ENCODE data around the gene URB1. TPM values are rescaled to one million over a fixed set of nuclear protein-coding genes. Genes with fewer than 3 reads are reported as not detected.

URB1 gene
- polyA plus RNA-seq, 2 of the 4 experiments (the other 2 are of a cell fraction), result 8.7 to 10.1 TPM

GRCh38 chr21:32315511-32316281, 77.1 kb downstream of the URB1 start:
- DNase-seq (ENCODE audit: low read depth in 1 of 2, low spot score in 1 of 2) (no peak), ATAC-seq (no peak), FAIRE-seq (no peak)
- POLR2A ChIA-PET, result no interaction called here
- 96% methylated on average over 14 of the region's 14 CpGs for WGBS (ENCODE audit: missing lambda C conversion rate)
- CTCF ChIA-PET, result interaction anchor here (1.0 kb wide), 1 partner anchor 87 kb away, joined by 3 read pairs; no protein-coding TSS in a partner anchor
- no peaks in the 10 kb centered on the region for H3K4me1 ChIP-seq
- H3K9me3 ChIP-seq, result no peaks in the 10 kb centered on the region
- no peak overlapping the region for H3K4me2 ChIP-seq
- no peak overlapping the region for H3K4me3 ChIP-seq
- TF ChIP-seq FOSB (CRISPR knock-in tag; IDR thresholded peaks at IDR 0.05), result no peak
- TF ChIP-seq RAD21 (conservative IDR thresholded peaks at IDR 0.05 in 1 of 2, IDR thresholded peaks at IDR 0.05 in 1 of 2), result no peak
- TF ChIP-seq ZFP36 (IDR thresholded peaks at IDR 0.05; ENCODE audit: borderline replicate concordance, partially characterized antibody), result no peak
- no peak for TF ChIP-seq CHD2 (IDR thresholded peaks at IDR 0.05; ENCODE audit: low read length, partially characterized antibody)
- no peak for TF ChIP-seq ZC3H11A (IDR thresholded peaks at IDR 0.05)
- TF ChIP-seq HES2 (IDR thresholded peaks at IDR 0.05), result no peak
- no peak for TF ChIP-seq CHD4 (IDR thresholded peaks at IDR 0.05; ENCODE audit: borderline replicate concordance)
- no peak for TF ChIP-seq BHLHE40 (IDR thresholded peaks at IDR 0.05; ENCODE audit: low read depth, low read length)
- no peak for TF ChIP-seq PBX3 (IDR thresholded peaks at IDR 0.05)
- no peak for TF ChIP-seq ZNF302 (CRISPR knock-in tag; IDR thresholded peaks at IDR 0.05)
- no peak for TF ChIP-seq JUN (IDR thresholded peaks at IDR 0.05)
- TF ChIP-seq RCOR1 (IDR thresholded peaks at IDR 0.05; ENCODE audit: low read depth, low read length), result no peak
- TF ChIP-seq SMC3 (IDR thresholded peaks at IDR 0.05), result no peak
- no peak for TF ChIP-seq FOXS1 (CRISPR knock-in tag; IDR thresholded peaks at IDR 0.05)
- no peak for TF ChIP-seq JUNB (IDR thresholded peaks at IDR 0.05)
- TF ChIP-seq HOXB5 (CRISPR knock-in tag; IDR thresholded peaks at IDR 0.05), result no peak
- TF ChIP-seq CBX8 (IDR thresholded peaks at IDR 0.05), result no peak
- no peak for TF ChIP-seq KDM5A (IDR thresholded peaks at IDR 0.05)
- no peak overlapping the region for H3K27ac ChIP-seq

- no peaks in the 10 kb centered on the region for H3K4me1 ChIP-seq
- DNase-seq (ENCODE audit: low read depth in 1 of 2, low spot score in 1 of 2) (no peak), FAIRE-seq (no peak), ATAC-seq (no peak)
- ChIA-PET POLR2A (no interaction called here), CTCF (no interaction called here)
- no peak overlapping the region for H3K4me2 ChIP-seq
- TF ChIP-seq RARB (CRISPR knock-in tag; IDR thresholded peaks at IDR 0.05), result no peak
- no peak for TF ChIP-seq GATA3 (IDR thresholded peaks at IDR 0.05; ENCODE audit: borderline replicate concordance)
- TF ChIP-seq JUN (IDR thresholded peaks at IDR 0.05), result no peak
- no peak for TF ChIP-seq MAFK (IDR thresholded peaks at IDR 0.05; ENCODE audit: partially characterized antibody)
- TF ChIP-seq NPAS2 (CRISPR knock-in tag; IDR thresholded peaks at IDR 0.05; ENCODE audit: borderline replicate concordance), result no peak
- TF ChIP-seq NR3C1 (IDR thresholded peaks at IDR 0.05), result no peak
- no peak for TF ChIP-seq RAD21 (conservative IDR thresholded peaks at IDR 0.05 in 1 of 2, IDR thresholded peaks at IDR 0.05 in 1 of 2)
- no peak for TF ChIP-seq FOSL2 (IDR thresholded peaks at IDR 0.05)
- no peak for TF ChIP-seq FOSL2 (CRISPR knock-in tag; IDR thresholded peaks at IDR 0.05)
- WGBS (ENCODE audit: missing lambda C conversion rate), result 99% methylated on average over 6 of the region's 16 CpGs
- no peak overlapping the region for H3K27ac ChIP-seq
- no peaks in the 10 kb centered on the region for H3K9me3 ChIP-seq
- no peak overlapping the region for H3K4me3 ChIP-seq
Measured at GRCh38 chr21:32314806-32315205, 78.0 kb downstream of the URB1 start.

GRCh38 chr21:32312976-32313375, 79.8 kb downstream of the URB1 start:
- H3K27ac ChIP-seq, result no peak overlapping the region
- WGBS (ENCODE audit: missing lambda C conversion rate), result 93% methylated on average over 6 of the region's 6 CpGs
- ChIA-PET POLR2A (no interaction called here), CTCF (interaction anchor here (0.8 to 1.4 kb wide), 2 partner anchors 287 to 288 kb away, joined by 3 to 7 read pairs; no protein-coding TSS in a partner anchor)
- no peak overlapping the region for H3K4me2 ChIP-seq
- no peaks in the 10 kb centered on the region for H3K4me1 ChIP-seq
- DNase-seq (ENCODE audit: low read depth in 1 of 2, low spot score in 1 of 2) (no peak), ATAC-seq (no peak), FAIRE-seq (no peak)
- TF ChIP-seq RCOR1 (IDR thresholded peaks at IDR 0.05; ENCODE audit: low read depth, low read length) (no peak), MAX (IDR thresholded peaks at IDR 0.05) (no peak), CTCF (IDR thresholded peaks at IDR 0.05) (no peak), FOSB (CRISPR knock-in tag; IDR thresholded peaks at IDR 0.05) (no peak), USF2 (IDR thresholded peaks at IDR 0.05) (no peak), NFE2L2 (conservative IDR thresholded peaks at IDR 0.05; ENCODE audit: low read length) (no peak), ZSCAN20 (CRISPR knock-in tag; IDR thresholded peaks at IDR 0.05) (no peak), EHF (CRISPR knock-in tag; IDR thresholded peaks at IDR 0.05) (no peak), FOXS1 (CRISPR knock-in tag; IDR thresholded peaks at IDR 0.05) (no peak), BHLHE40 (IDR thresholded peaks at IDR 0.05; ENCODE audit: low read depth, low read length) (no peak), NR3C1 (IDR thresholded peaks at IDR 0.05) (no peak), PBX3 (IDR thresholded peaks at IDR 0.05) (no peak), CHD2 (IDR thresholded peaks at IDR 0.05; ENCODE audit: low read length, partially characterized antibody) (no peak)
- H3K9me3 ChIP-seq, result no peaks in the 10 kb centered on the region
- H3K4me3 ChIP-seq, result no peak overlapping the region

Data from A549 (cell line).